Hepatocyte (in vitro differentiated cells): ENCODE data around the gene HADH. TPM values are rescaled to one million over a fixed set of nuclear protein-coding genes. Genes with fewer than 3 reads are reported as not detected.

Source experiments
- DNase-seq: peaks from one replicate; pipeline ENCODE4 v3.0.0-alpha.2; 2016; ENCODE audit warnings: low spot score
- H2AFZ ChIP-seq: fragments of 200-600 bp; sonication (generic); 2 replicates; pipeline ENCODE4 v1.6.0; 2016; ENCODE audit warnings: antibody characterized with exemption, mild to moderate bottlenecking
- H3K27ac ChIP-seq: fragments of 200-600 bp; sonication (generic); 2 replicates; pipeline ENCODE4 v1.5.1; 2016; ENCODE audit warnings: mild to moderate bottlenecking
- H3K27me3 ChIP-seq: fragments of 200-600 bp; sonication (generic); 2 replicates; pipeline ENCODE4 v1.6.1; 2016
- H3K36me3 ChIP-seq: fragments of 200-600 bp; sonication (generic); replicated peaks from 2 replicates; pipeline ENCODE4 v1.5.1; 2016; ENCODE audit warnings: low read depth; ENCODE audit not compliant: insufficient read depth
- H3K4me1 ChIP-seq: fragments of 200-600 bp; sonication (generic); 2 replicates; pipeline ENCODE4 v1.5.1; 2016; ENCODE audit warnings: mild to moderate bottlenecking, moderate library complexity; ENCODE audit not compliant: insufficient read depth
- H3K4me2 ChIP-seq: fragments of 200-600 bp; sonication (generic); 2 replicates; pipeline ENCODE4 v1.6.0; 2016
- H3K4me3 ChIP-seq: fragments of 200-600 bp; sonication (generic); 2 replicates; pipeline ENCODE4 v1.5.1; 2016; ENCODE audit warnings: mild to moderate bottlenecking
- H3K79me2 ChIP-seq: fragments of 200-600 bp; sonication (generic); 2 replicates; pipeline ENCODE4 v1.6.0; 2017; ENCODE audit warnings: mild to moderate bottlenecking
- H3K9me2 ChIP-seq: fragments of 200-600 bp; sonication (generic); replicated peaks from 2 replicates; pipeline ENCODE4 v1.6.0; 2017; ENCODE audit warnings: mild to moderate bottlenecking; ENCODE audit not compliant: insufficient read depth
- H3K9me3 ChIP-seq: fragments of 200-600 bp; sonication (generic); 2 replicates; pipeline ENCODE4 v1.5.1; 2016; ENCODE audit warnings: low read depth, mild to moderate bottlenecking
- H4K20me1 ChIP-seq: fragments of 200-600 bp; sonication (generic); 2 replicates; pipeline ENCODE4 v1.6.0; 2016; ENCODE audit warnings: mild to moderate bottlenecking; ENCODE audit not compliant: insufficient read depth, poor library complexity, severe bottlenecking
- EZH2 ChIP-seq: fragments of 200-600 bp; sonication (generic); IDR thresholded peaks from 2 replicates; pipeline ENCODE4 v1.6.1; 2016; ENCODE audit warnings: antibody characterized with exemption, mild to moderate bottlenecking, borderline replicate concordance
- EZH2phosphoT487 ChIP-seq: fragments of 200-600 bp; sonication (generic); IDR thresholded peaks from one replicate; pipeline ENCODE4 v1.6.1; 2018; ENCODE audit warnings: antibody characterized with exemption, mild to moderate bottlenecking, low read depth, moderate library complexity; ENCODE audit not compliant: unreplicated experiment, severe bottlenecking
- WGBS: methylation state at CpG from one replicate; pipeline ENCODE4 v1.1.6; 2016; ENCODE audit warnings: low lambda C conversion rate; ENCODE audit errors: missing lambda C conversion rate; 5-methylcytosine and 5-hydroxymethylcytosine counted together
- polyA plus RNA-seq: library from polyadenylated mRNA; unstranded; fragments of >200 nt; fragmentation: Nextera tagmentation; extraction: Ambion mirVana; gene quantifications from 2 replicates; pipeline ENCODE4 v1.2.1, GENCODE V29; 2016
- total RNA-seq: library from RNA; depleted of rRNA; stranded (reverse); fragments of >200 nt; gene quantifications from 2 replicates; pipeline ENCODE4 v1.2.3, GENCODE V29; 2014
- TF ChIP-seq, protein P1 (sequence below): fragments of 200-600 bp; sonication (generic); IDR thresholded peaks from 2 replicates; pipeline ENCODE4 v1.5.1; 2016; ENCODE audit warnings: antibody characterized with exemption, mild to moderate bottlenecking; ENCODE audit not compliant: poor library complexity

Gene HADH
- total and polyA plus RNA-seq, 2 experiments from 2014 or later, result 76.7 to 83.5 TPM

DNA sequence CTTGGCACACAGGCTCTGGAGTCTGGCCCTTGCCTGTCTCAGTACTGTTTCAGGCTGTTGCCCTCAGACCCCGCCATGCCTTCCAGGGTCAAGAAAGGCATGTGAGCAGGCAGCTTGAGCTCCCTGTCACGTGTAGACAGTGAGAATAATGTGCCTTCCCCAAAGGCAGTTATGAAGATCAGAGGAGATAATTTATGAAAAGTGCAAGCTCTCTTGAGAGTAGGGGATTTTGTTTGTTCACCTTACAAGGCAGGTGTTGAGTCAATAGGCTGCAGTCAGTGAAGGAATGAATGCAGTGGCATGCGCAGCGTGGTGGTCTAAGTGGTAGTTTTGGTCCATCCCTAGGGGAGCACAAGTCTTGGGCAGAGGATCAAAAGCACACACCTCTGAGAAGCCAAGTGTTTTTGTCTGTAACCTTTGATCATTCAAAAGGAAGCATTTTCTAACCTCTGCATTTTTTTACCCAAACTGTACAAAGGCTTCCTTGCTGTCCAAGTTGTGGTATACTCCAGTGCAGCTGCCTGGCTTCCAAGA is 14.4 kb downstream of the HADH start:
- Histone ChIP-seq H3K27me3 (no peaks in the 10 kb centered on the region), H3K9me2 (no peaks in the 10 kb centered on the region), H4K20me1 (no peaks in the 10 kb centered on the region), H3K4me2 (no peak overlapping the region), H3K27ac (no peak overlapping the region), H3K9me3 (no peaks in the 10 kb centered on the region), H3K4me1 (no peaks in the 10 kb centered on the region), H3K79me2 (peaks cover 72% of the 10 kb centered on the region), H3K36me3 (no peaks in the 10 kb centered on the region), H2AFZ (no peak overlapping the region), H3K4me3 (no peak overlapping the region)
- WGBS, result 86% methylated on average over 4 of the region's 4 CpGs
- TF ChIP-seq EZH2phosphoT487, result no peak
- TF ChIP-seq EZH2, result no peak
- TF ChIP-seq, protein P1, sequence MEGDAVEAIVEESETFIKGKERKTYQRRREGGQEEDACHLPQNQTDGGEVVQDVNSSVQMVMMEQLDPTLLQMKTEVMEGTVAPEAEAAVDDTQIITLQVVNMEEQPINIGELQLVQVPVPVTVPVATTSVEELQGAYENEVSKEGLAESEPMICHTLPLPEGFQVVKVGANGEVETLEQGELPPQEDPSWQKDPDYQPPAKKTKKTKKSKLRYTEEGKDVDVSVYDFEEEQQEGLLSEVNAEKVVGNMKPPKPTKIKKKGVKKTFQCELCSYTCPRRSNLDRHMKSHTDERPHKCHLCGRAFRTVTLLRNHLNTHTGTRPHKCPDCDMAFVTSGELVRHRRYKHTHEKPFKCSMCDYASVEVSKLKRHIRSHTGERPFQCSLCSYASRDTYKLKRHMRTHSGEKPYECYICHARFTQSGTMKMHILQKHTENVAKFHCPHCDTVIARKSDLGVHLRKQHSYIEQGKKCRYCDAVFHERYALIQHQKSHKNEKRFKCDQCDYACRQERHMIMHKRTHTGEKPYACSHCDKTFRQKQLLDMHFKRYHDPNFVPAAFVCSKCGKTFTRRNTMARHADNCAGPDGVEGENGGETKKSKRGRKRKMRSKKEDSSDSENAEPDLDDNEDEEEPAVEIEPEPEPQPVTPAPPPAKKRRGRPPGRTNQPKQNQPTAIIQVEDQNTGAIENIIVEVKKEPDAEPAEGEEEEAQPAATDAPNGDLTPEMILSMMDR, result no peak
- no peak for DNase-seq

GRCh38 chr4:108004646-108005045 is 15.0 kb downstream of the HADH start:
- H3K9me3 ChIP-seq, result no peaks in the 10 kb centered on the region
- H3K36me3 ChIP-seq, result no peaks in the 10 kb centered on the region
- 96% methylated on average over 2 of the region's 2 CpGs for WGBS
- no peaks in the 10 kb centered on the region for H3K27me3 ChIP-seq
- no peak overlapping the region for H3K27ac ChIP-seq
- no peak for DNase-seq
- H4K20me1 ChIP-seq, result no peaks in the 10 kb centered on the region
- H3K9me2 ChIP-seq, result no peaks in the 10 kb centered on the region
- H3K4me3 ChIP-seq, result no peak overlapping the region
- no peak overlapping the region for H2AFZ ChIP-seq
- peaks cover 70% of the 10 kb centered on the region for H3K79me2 ChIP-seq
- no peak overlapping the region for H3K4me2 ChIP-seq
- TF ChIP-seq, protein P1, result no peak
- TF ChIP-seq EZH2, result no peak
- TF ChIP-seq EZH2phosphoT487, result no peak
- no peaks in the 10 kb centered on the region for H3K4me1 ChIP-seq

- Histone ChIP-seq H3K27me3 (no peaks in the 10 kb centered on the region), H3K36me3 (no peaks in the 10 kb centered on the region), H2AFZ (no peak overlapping the region), H3K79me2 (peaks cover 59% of the 10 kb centered on the region), H3K4me2 (no peak overlapping the region), H3K9me3 (no peaks in the 10 kb centered on the region), H4K20me1 (no peaks in the 10 kb centered on the region), H3K9me2 (no peaks in the 10 kb centered on the region), H3K4me3 (no peak overlapping the region), H3K27ac (no peak overlapping the region), H3K4me1 (no peaks in the 10 kb centered on the region)
- WGBS, result 94% methylated on average over 1 of the region's 1 CpG
- TF ChIP-seq, protein P1, result no peak
- TF ChIP-seq EZH2, result no peak
- TF ChIP-seq EZH2phosphoT487, result no peak
- no peak for DNase-seq
Observed at GRCh38 chr4:108005807-108006206, 16.1 kb downstream of the HADH start.

GRCh38 chr4:108006361-108006760 is 16.7 kb downstream of the HADH start:
- H3K9me3 ChIP-seq, result no peaks in the 10 kb centered on the region
- H3K9me2 ChIP-seq, result no peaks in the 10 kb centered on the region
- no peak overlapping the region for H2AFZ ChIP-seq
- peaks cover 54% of the 10 kb centered on the region for H3K79me2 ChIP-seq
- no peak overlapping the region for H3K27ac ChIP-seq
- no peaks in the 10 kb centered on the region for H3K27me3 ChIP-seq
- H3K4me3 ChIP-seq, result no peak overlapping the region
- H3K4me1 ChIP-seq, result no peaks in the 10 kb centered on the region
- no peak for DNase-seq
- H3K4me2 ChIP-seq, result no peak overlapping the region
- H4K20me1 ChIP-seq, result no peaks in the 10 kb centered on the region
- no peaks in the 10 kb centered on the region for H3K36me3 ChIP-seq
- TF ChIP-seq EZH2phosphoT487, result no peak
- TF ChIP-seq, protein P1, result no peak
- TF ChIP-seq EZH2, result no peak
